Islet of Langerhans (tissue), 1 donor: Measurements from ENCODE around the gene GTF2H4.
A peak's percentile ranks its signal among the peaks of the same experiment; 100 is the strongest.

ENCODE experiments used
- FAIRE-seq: peaks from one replicate; lab custom pipeline; 2011; peaks lifted over from hg19 to GRCh38; lab: Jason Lieb, UNC

Gene GTF2H4

GRCh38 chr6:30960907-30961673 is 53.1 kb downstream of the GTF2H4 start:
- FAIRE-seq: no peak

- FAIRE-seq: no peak
These were observed 54.7 kb downstream of the GTF2H4 start for GRCh38 chr6:30962716-30963115.

- FAIRE-seq: peak; percentile 56
These were observed 55.6 kb downstream of the GTF2H4 start for GRCh38 chr6:30963641-30964040.
